ENCODE data around the gene ELP1.

- no peak for TF ChIP-seq CTCF (IDR thresholded peaks at IDR 0.05; ENCODE audit: low read length)
- no peak for TF ChIP-seq EZH2 (optimal IDR thresholded peaks at IDR 0.05; ENCODE audit: low read depth, low read length)
- no peak for TF ChIP-seq EZH2phosphoT487 (IDR thresholded peaks at IDR 0.05; ENCODE audit: low read length)
Measured at GRCh38 chr9:108832179-108832500, 101.8 kb downstream of the ELP1 start.
